Activated naive CD8-positive, alpha-beta T cell treated with anti-CD3 and anti-CD28 coated beads, Interleukin-2, amount 50 U/mL, for 24 hours (primary cell): Measurements from ENCODE around the gene TATDN2.

Source experiments
- ATAC-seq: fragments of 150-1000 bp; cut with Tn5 transposase; one replicate; pipeline ENCODE4 v1.10.0; 2021
- DNase-seq: peaks from one replicate; pipeline ENCODE4 v3.0.0; 2021
- H3K27ac Mint-ChIP-seq: one replicate; pipeline ENCODE4 v1.8.0; 2021; ENCODE audit warnings: mild to moderate bottlenecking, mixed read lengths
- H3K27me3 Mint-ChIP-seq: one replicate; pipeline ENCODE4 v1.8.0; 2021; ENCODE audit warnings: mixed read lengths
- H3K36me3 Mint-ChIP-seq: one replicate; pipeline ENCODE4 v1.8.0; 2021; ENCODE audit warnings: low read depth, mixed read lengths
- H3K4me1 Mint-ChIP-seq: one replicate; pipeline ENCODE4 v1.8.0; 2021; ENCODE audit warnings: mixed read lengths
- H3K4me3 Mint-ChIP-seq: one replicate; pipeline ENCODE4 v1.8.0; 2021; ENCODE audit warnings: mild to moderate bottlenecking, moderate library complexity, mixed read lengths
- H3K9me3 Mint-ChIP-seq: one replicate; pipeline ENCODE4 v1.8.0; 2021; ENCODE audit warnings: mixed read lengths

TATDN2 gene

DNA sequence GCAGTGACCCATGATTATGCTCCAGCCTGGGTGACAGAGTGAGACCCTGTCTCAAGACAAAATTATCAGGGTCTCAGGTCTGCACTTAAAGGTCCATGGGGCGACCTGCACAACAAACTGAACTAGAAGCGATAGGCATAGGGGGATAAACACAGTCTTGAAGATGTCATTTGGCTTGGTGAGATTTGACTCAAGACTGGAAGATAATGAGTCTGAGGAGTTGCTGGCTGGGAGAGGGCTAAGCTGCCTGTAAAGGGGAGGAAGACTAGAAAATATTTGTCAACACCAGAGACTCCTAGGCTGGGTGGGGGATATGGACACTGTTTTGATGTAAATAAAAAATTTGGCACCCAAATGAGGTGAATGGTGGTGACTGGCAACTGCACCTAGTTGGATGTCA, 24.7 kb downstream of the TATDN2 start:
- no peaks in the 10 kb centered on the region for H3K27me3 Mint-ChIP-seq
- no peaks in the 10 kb centered on the region for H3K9me3 Mint-ChIP-seq
- peaks cover 29% of the 10 kb centered on the region for H3K4me1 Mint-ChIP-seq
- H3K36me3 Mint-ChIP-seq: peaks cover 53% of the 10 kb centered on the region
- no peak for ATAC-seq
- H3K4me3 Mint-ChIP-seq: no peak overlapping the region
- DNase-seq: no peak
- peak overlapping the region; percentile 50 for H3K27ac Mint-ChIP-seq

DNA sequence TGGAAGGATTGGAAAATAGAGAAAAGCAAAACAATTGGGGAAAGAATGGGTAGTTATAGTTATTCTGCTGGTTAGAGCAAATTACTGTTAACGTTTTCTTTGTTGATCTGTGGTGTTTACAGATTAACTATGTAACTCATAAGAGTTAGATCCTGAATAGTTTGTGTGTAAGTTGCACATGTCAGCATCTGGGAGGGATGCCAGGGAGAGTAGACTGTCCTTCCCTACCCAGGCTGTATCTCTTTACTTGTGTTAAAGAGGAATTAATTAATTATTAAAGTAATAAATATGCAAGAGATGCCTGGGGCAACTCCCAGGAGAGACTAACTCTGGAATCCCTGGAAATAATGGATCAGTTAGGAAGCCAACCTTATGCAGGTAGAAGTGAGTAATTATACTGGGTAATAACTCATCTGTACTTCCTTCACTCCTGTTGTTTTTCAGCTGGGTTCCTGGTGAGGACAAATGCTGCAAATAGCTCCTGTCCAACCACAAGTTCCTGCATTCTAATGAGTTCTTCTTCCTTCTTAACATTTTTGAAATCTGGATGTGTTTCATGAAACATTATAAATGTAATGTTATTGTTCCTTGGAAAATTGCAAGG, 25.5 kb downstream of the TATDN2 start:
- Mint-ChIP-seq H3K9me3 (no peaks in the 10 kb centered on the region), H3K4me1 (peaks cover 27% of the 10 kb centered on the region), H3K36me3 (peaks cover 49% of the 10 kb centered on the region), H3K4me3 (no peak overlapping the region), H3K27ac (peak overlapping the region; percentile 47), H3K27me3 (no peaks in the 10 kb centered on the region)
- no peak for DNase-seq
- no peak for ATAC-seq

DNA sequence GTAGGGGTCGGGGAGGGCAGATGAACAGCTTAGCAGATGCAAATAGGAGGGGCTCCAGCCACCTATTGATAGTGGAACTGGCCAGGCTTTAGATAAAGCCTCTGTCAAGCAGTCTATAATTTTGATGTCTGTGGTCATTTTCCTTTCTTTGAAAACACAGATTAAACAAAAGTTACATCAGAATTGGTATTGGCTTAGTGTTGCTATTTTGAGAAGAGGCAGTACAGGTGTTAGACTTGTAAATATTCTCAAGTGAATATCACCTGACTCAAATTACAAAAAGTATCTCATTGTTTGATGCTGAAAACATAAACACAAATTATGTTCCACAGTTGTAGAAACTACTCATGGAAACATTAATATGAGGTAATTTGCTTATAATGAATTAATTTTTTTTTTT, 26.3 kb downstream of the TATDN2 start:
- Mint-ChIP-seq H3K27ac (peak overlapping the region; percentile 47), H3K36me3 (peaks cover 50% of the 10 kb centered on the region), H3K4me3 (no peak overlapping the region), H3K4me1 (peaks cover 29% of the 10 kb centered on the region), H3K9me3 (no peaks in the 10 kb centered on the region), H3K27me3 (no peaks in the 10 kb centered on the region)
- ATAC-seq (no peak), DNase-seq (no peak)

DNA sequence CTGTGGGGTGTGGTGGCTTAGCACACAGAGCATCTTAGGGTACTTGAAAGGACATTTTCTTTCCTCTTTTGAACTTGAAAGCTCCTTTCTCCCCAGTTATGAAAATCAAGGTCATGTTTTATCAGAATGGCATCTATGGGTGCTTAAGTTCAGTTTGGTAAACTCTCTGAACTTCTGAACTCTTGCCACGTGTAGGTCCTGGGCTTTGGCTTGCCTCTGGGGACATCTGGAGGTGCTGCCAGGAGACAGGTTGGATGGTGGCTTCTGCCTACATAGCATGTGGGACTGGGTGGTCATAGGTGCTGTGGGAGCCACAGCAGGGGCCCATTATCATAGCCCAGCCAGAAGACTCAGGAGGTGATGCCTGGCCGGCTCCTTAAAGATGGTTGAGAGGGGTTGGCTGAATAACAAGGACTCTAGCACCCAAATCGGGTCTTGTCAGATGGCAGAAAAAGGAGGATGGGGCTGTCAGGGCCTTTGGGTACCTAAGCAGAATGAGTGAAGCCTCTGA, 28.9 kb downstream of the TATDN2 start:
- ATAC-seq: no peak
- H3K4me1 Mint-ChIP-seq: peaks cover 47% of the 10 kb centered on the region
- no peaks in the 10 kb centered on the region for H3K27me3 Mint-ChIP-seq
- no peak overlapping the region for H3K27ac Mint-ChIP-seq
- no peak overlapping the region for H3K4me3 Mint-ChIP-seq
- DNase-seq: no peak
- H3K36me3 Mint-ChIP-seq: peaks cover 50% of the 10 kb centered on the region
- H3K9me3 Mint-ChIP-seq: no peaks in the 10 kb centered on the region

DNA sequence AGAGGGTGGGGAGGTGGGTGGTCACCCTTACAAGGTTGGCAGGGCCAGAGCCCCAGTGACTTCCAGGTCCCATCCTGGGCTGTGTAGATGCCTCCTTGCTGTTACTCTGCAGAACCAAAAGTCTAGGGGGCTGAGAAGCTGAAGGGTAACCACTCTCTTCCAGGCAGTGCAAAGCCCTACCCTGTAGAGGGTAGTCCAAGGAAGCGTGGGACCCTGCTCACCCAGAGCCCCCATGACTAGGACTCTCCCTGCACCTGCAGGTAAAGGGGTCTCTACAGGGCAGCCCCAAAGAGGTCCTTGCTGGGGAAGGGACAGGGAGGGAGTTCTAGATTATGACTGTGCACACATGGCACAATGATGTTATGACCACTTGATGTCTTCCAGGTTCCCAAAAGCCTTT, 30.2 kb downstream of the TATDN2 start:
- Mint-ChIP-seq H3K9me3 (no peaks in the 10 kb centered on the region), H3K4me3 (no peak overlapping the region), H3K27me3 (no peaks in the 10 kb centered on the region), H3K36me3 (peaks cover 53% of the 10 kb centered on the region), H3K27ac (no peak overlapping the region), H3K4me1 (peaks cover 44% of the 10 kb centered on the region)
- DNase-seq (no peak), ATAC-seq (no peak)

DNA sequence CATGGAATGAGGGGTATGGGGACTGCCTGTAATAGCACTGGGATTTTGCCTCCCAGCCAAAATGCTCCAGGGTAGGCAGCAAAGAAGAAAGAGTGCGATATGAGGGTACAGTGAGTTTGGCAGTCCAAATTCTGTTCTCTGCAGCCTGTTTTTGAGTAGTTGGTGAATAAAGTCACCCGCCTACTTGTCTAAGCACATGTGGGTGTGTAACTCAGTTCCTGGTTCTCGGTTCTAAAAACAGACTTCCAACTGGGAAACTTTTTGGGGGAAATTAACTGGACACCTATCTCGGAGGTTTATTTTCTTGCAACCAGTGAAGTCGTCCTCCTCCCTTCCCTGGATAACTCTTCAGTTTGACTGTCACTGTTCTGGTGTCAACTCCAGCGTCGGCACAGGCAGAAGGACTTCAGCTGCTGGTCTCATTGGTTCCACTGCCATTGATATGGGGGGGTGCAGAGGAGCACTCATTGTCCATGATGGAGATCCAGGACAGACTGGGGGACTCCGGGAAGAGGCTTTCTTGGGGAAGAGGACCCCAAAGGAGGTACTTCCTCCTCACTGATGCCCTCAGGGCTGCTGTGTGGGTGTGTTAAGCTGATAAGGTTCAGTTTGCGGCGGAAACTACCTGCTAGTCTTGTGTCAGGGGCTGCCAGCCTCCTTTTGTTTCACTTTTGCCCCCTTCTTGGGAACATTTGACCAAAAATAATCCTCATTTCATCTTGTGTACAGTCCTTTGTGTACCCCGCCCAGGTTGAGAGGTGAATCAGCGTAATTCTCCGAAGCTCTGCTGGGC, 31.3 kb downstream of the TATDN2 start:
- no peak for DNase-seq
- Mint-ChIP-seq H3K27ac (peak overlapping the region; percentile 74), H3K9me3 (no peaks in the 10 kb centered on the region), H3K4me3 (no peak overlapping the region), H3K4me1 (peaks cover 46% of the 10 kb centered on the region), H3K36me3 (peaks cover 52% of the 10 kb centered on the region), H3K27me3 (no peaks in the 10 kb centered on the region)
- no peak for ATAC-seq

DNA sequence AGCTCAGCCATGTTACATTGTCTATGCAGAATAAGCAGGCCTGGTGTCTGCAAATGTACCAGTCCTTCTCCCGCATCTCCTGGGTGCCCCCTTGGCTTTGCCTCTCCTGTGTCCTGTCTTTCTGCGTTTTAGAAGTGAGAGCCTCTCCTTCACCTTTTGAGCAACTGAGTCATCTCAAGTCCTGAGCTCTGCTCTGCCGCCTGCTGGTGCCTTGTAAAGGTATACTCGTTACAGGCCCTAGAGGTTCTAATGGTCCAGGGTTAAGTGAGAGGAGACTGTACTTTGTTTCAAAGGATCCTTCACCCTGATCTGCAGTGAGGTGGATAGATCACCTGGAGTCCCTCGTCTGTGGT, 31.9 kb downstream of the TATDN2 start:
- Mint-ChIP-seq H3K36me3 (peaks cover 55% of the 10 kb centered on the region), H3K4me3 (no peak overlapping the region), H3K9me3 (no peaks in the 10 kb centered on the region), H3K4me1 (peaks cover 51% of the 10 kb centered on the region), H3K27me3 (no peaks in the 10 kb centered on the region), H3K27ac (peak overlapping the region; percentile 74)
- ATAC-seq: no peak
- no peak for DNase-seq

DNA sequence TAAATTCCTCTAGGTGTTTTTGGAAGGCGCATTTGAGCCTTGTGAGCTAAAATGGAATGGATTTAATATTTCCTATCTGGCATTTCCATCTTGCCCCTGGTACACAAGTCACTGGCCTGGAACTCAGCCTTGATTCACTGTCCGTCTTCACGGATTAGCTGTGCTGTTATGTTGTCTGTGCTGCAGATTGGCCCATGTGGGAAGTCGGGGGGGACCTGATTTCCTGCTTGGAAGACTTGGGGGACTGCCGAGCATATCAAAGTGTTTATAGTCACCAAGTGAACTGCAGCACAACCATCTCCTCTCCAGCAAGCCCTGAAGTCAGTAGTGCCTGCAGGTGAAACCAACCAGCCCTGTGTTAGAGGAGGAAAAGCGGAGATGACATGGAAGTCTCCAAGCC, 32.3 kb downstream of the TATDN2 start:
- H3K4me3 Mint-ChIP-seq: no peak overlapping the region
- H3K4me1 Mint-ChIP-seq: peaks cover 52% of the 10 kb centered on the region
- DNase-seq (no peak), ATAC-seq (no peak)
- H3K9me3 Mint-ChIP-seq: no peaks in the 10 kb centered on the region
- H3K27me3 Mint-ChIP-seq: no peaks in the 10 kb centered on the region
- peaks cover 51% of the 10 kb centered on the region for H3K36me3 Mint-ChIP-seq
- H3K27ac Mint-ChIP-seq: peak overlapping the region; percentile 74

DNA sequence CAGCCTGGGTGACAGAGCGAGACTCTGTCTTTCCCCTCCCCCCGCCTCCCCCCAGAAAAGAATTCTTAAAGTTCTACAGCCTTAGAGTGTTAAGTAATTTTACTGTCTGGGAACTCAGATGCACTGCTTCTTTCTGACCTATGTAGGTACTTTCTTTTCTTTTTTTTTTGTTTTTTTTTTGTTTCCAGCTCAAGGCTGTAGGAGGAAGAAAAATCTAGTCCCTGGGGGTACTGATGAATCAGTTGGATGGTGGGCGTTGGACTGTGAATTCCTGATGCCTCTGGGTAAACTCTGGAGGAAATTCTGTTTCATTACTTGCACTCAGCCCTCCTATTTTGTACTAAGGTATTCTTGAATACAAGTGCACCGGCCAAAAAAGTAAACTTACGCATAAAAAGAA, 33.7 kb downstream of the TATDN2 start:
- ATAC-seq: no peak
- no peaks in the 10 kb centered on the region for H3K27me3 Mint-ChIP-seq
- H3K4me3 Mint-ChIP-seq: no peak overlapping the region
- no peaks in the 10 kb centered on the region for H3K9me3 Mint-ChIP-seq
- peak overlapping the region; percentile 69 for H3K27ac Mint-ChIP-seq
- peaks cover 52% of the 10 kb centered on the region for H3K4me1 Mint-ChIP-seq
- DNase-seq: no peak
- peaks cover 50% of the 10 kb centered on the region for H3K36me3 Mint-ChIP-seq

DNA sequence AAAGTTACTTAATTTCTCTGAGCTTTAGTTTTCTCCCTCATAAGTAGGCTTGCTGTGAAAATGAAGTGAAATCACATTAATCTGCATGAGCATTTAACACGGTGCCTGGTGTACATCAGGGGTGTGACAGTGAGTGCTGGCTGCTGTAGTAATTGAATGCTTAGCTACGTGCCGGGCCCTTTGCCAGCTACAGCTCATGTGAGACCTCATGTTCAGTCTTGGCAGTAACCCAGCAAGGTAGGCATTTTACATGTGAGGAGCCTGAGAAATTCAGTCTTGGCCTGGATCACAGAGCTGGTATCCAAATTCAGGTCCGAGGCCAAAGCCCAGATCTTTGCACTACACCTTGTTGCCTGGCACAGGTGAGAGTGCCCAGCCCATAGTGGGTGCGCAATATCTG, 35.4 kb downstream of the TATDN2 start:
- no peak overlapping the region for H3K27ac Mint-ChIP-seq
- no peaks in the 10 kb centered on the region for H3K9me3 Mint-ChIP-seq
- H3K4me1 Mint-ChIP-seq: peaks cover 52% of the 10 kb centered on the region
- no peak for DNase-seq
- no peak overlapping the region for H3K4me3 Mint-ChIP-seq
- ATAC-seq: no peak
- peaks cover 49% of the 10 kb centered on the region for H3K36me3 Mint-ChIP-seq
- no peaks in the 10 kb centered on the region for H3K27me3 Mint-ChIP-seq

DNA sequence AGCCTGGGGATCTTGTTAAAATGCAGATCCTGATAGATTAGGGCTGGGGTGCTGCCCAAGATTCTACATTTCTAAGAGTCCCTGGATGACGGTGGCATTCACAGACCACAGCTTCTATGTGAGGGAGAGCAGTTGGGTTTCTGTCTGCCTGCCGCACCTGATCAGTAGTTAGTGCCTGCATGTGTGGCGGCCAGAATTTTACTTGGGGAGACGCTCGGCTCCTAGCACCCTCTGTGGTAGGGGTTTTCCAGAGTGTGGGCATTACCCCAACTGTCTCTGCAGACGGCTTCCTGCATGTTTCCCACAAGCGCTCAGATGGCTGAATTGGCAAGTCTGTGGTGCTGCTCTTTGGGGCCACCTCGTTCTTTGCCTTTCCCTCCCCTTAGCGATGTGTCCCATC, 36.2 kb downstream of the TATDN2 start:
- DNase-seq: peak; percentile 28
- H3K9me3 Mint-ChIP-seq: no peaks in the 10 kb centered on the region
- H3K27ac Mint-ChIP-seq: peak overlapping the region; percentile 29
- peaks cover 48% of the 10 kb centered on the region for H3K4me1 Mint-ChIP-seq
- H3K36me3 Mint-ChIP-seq: peaks cover 42% of the 10 kb centered on the region
- ATAC-seq: peak; percentile 70
- no peak overlapping the region for H3K4me3 Mint-ChIP-seq
- H3K27me3 Mint-ChIP-seq: no peaks in the 10 kb centered on the region

DNA sequence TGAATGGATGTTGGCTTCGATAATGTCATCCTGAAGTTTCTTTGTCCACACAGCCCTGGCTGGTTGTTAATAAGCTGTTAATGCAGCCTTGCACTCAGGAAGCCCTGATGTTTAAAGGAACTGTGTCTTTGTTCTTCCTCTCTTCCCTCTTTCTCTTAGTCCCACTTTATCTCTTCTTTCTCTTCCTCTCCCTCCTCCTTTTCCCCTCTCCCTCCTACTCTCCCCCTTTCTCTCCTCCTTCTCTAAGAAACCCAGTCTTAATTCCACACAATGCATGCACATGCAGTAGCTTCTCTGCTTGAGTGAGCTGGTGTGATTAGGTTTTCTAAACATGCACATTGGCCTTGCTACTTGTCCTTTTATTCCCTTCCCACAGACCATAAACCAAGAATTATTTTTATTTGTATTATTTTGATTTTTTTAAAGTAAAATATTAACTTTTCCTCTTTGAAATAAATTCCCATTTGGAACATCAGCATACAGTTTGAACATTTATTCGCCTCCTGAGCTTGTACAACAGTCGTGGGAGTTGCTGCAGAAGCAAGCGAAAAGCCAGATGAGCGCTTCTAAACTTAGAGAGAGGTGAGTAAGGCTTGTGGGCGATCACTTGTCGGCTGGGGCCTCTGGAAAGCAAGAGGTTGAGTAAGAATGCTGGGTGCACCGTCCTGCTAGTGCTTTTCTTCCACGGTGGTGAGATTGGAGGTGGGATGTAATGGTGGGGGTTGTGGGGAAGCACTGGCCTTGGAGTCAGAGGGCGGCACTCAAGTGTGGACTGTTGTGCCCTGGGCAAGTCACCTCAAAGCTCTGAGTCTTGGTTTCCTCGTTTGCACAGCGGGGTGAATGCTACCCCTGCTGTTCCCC, 37.2 kb downstream of the TATDN2 start:
- Mint-ChIP-seq H3K4me3 (no peak overlapping the region), H3K9me3 (no peaks in the 10 kb centered on the region), H3K27me3 (no peaks in the 10 kb centered on the region), H3K36me3 (peaks cover 34% of the 10 kb centered on the region), H3K27ac (no peak overlapping the region), H3K4me1 (peaks cover 39% of the 10 kb centered on the region)
- no peak for DNase-seq
- ATAC-seq: no peak

DNA sequence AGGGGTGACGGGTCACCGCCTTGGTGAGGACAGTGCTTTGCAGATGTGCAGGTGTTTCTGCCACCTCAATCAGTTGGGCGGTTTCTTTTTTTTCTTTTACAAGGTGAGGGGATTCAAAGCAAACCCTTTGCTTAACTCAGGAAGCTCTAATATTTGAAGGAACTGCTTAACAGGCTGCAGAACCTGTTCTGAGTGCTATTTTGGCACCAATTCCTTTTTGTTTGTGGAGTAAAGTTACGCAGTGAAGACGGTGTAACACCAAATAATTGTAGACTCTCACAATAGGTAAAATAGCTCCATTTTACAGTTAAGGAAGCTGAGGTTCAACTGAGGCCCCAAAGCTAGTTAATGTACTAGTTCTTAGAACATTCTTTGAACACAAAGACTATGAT, 37.9 kb downstream of the TATDN2 start:
- DNase-seq: no peak
- ATAC-seq: no peak
- Mint-ChIP-seq H3K4me3 (no peak overlapping the region), H3K9me3 (no peaks in the 10 kb centered on the region), H3K4me1 (peaks cover 33% of the 10 kb centered on the region), H3K36me3 (peaks cover 32% of the 10 kb centered on the region), H3K27me3 (no peaks in the 10 kb centered on the region), H3K27ac (no peak overlapping the region)

DNA sequence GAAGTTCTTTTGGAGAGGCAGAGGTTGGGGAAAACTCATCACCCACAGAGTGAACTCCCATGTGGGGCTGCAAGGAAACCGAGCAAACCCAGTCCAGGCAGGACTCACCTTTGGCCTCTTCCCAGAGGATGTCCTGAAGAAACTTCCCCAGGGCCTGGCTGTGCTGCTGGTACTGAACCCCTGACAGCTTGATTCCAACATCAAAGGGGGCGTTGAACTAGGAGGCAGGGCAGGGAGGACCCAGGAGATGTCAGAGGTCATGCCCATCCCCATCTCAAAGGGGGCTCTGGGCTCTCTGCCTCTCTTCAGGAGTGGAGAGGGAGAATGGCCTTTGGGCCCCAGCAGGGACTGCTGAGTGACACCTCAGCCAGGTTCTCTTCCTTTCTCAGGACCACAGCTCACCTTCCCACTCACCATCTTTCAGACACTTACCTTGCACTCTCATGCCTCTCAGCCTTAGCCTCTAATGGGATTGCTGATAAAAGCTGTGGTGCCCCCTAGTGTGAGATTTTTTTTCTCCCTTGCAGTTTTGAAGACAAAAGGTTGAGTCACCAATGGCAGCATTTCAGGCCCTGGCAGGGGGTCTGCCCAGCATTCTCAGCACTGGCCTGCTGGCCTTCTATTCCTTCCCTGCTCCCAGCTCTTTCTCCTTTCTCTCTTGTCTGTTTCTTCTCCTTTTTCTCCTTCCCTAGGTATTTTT, 38.5 kb downstream of the TATDN2 start:
- H3K9me3 Mint-ChIP-seq: no peaks in the 10 kb centered on the region
- no peak overlapping the region for H3K27ac Mint-ChIP-seq
- H3K4me1 Mint-ChIP-seq: peaks cover 34% of the 10 kb centered on the region
- H3K27me3 Mint-ChIP-seq: no peaks in the 10 kb centered on the region
- DNase-seq (no peak), ATAC-seq (no peak)
- no peak overlapping the region for H3K4me3 Mint-ChIP-seq
- peaks cover 34% of the 10 kb centered on the region for H3K36me3 Mint-ChIP-seq
